NCI-H1105 (cell line): ENCODE data around the gene CD4.

Experiments
- DNase-seq: peaks from one replicate; lab custom pipeline; 2025; lab: John Stamatoyannopoulos, UW

CD4 gene

DNA sequence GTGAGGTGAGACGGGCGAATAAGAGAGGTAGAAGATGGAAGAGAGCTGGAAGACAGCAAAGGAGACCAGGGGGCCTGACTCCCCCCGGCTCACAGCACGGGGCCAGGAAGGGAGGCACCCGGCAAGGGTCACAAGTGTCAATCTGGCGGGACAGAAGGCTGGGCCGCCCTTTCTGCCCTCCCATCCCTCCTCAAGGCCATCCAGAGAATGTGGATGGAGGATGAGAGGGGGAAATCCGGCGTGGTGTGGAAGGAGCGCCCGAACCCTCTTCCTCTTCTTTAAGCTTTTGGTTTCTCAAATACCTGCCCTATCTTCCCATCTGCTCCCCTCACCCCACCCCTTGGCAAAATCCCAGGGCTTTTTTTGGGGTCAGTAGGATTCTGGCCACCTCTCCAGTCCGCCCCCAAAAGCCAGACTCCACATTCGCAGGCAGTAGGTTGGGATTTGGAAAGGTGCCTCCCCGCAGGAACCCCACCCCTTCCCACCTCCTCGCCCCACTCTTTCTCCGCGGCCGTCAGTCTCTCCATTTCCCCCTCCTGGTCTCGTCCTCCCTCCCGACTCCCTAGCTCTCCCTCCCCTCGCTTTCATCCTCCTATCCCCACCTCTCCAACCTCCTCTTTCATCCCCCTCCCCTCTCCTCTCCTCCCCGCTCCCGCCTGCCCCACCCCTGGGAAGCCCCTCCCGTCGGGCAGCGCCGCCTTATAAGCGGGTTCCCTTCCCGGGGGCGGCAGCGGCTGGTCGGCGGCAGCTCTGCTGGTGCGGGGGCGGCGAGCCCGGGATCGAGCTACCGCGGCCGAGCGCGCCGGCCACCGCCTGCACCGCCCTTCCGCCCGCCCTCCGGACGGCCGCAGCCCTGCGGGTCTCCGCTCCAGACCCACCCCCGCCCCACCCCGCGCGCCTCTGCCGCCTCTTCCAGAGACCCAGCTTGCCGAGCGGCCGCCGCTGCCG is 23.4 kb upstream of the CD4 start, which contains the start of gene PTMS:
PTMS (plus strand) TSS at position 730 of the 948 bp plus-strand sequence. CDS start 343 bp downstream, outside the sequence.
- peak; percentile 97 for DNase-seq

DNA sequence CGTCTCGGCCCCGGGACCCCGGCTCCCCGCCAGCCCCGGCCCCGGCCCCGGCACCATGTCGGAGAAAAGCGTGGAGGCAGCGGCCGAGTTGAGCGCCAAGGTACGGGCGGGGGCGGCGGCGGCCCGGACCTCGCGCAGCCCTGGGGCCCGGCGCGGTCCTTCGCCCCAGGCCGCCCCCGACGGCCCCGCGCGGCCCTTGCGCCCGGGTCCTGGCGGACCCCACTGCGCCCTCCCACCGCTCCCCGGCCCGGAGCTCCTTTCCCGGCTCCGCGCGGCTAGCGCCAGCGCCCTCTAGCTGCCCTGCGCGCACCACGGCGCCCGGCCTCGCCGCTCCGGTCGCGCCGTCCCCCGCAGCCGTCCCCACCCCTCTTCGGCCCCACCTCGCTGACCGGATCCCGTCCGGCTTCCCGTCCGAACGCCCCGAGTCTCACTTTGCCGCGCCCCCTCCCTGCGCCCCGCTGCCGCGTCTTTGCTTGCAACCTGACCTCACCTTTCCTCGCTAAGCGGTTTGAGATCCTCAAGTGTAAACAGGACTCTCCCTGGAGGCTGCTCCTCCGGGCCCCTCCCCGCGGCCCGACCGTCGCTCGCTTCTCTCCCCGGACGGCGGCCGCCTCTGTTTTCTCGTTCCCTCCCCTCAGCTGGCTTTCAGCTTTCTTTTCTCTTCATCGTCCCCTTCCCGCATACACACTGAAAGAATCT is 22.5 kb upstream of the CD4 start:
- peak; percentile 72 for DNase-seq

DNA sequence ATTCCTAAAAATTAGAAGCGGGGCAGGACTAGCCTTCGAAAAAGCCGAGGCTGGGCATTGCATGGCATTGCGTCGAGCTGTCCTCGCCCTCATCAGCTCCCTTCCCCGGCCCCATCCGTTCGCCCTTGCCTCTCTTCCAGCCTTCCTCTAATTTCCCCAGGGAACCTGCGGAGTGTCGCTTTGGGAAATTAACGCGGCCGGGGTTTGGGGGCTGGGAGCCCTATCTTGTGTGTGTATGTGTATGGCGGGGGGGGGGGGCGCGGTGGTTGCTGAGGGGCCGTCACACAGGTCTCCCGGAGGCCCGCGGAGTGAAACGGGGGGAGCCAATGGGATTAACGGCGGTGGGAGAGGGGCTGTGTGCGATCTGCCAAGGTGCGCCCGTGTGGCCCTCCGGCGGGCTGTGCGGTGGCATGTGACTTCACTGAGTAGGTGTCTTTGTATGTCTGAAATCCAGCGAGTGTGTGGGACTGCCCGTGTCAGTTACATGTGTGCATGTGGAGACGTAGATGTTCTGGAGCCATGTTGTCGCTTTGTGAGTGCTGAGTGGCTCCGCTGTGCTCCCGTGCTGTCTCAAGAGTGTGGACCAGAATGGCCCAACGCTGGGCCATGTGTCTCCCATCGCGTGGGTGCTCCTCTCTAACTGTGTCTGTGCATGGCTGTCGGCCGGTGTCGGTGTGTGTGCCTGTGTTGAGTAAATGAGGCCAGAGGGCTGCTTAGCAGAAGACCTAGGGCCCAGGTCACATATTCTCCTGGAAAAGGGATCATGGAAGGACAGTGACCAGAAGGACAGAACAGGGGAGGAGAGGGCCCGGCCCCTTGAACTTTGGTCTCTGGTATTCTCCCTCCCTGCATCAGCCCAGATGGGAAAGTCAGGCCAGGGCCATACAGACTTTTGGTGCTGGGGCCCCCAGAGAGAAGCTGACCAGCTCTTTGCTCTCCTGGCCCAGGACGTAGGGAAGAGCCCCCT is 21.7 kb upstream of the CD4 start:
- no peak for DNase-seq

DNA sequence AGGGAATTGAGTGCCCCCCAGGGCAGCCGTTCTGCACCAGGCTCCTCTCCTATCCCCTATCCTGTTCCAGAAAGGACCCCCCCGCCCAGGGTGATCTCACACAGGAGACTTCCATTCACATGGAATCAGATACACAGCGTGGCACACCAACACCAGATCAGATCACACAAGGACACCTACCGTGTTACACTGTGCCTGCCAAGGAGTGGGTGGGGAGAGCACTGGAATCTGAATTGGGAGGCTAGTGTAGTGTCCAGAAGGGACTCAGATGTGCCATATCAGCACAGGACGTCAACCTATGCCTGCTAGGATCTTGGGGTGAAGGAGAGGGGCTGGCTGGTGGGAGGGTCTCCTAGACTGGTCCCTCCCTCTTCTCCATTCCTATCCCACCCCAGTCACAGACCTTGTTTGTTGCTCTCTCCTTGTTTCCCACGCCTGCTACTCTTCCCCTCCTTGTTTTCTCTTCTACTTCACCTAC is 20.9 kb upstream of the CD4 start:
- DNase-seq: no peak

- DNase-seq: no peak
Observed at GRCh38 chr12:6768990-6769389, 20.3 kb upstream of the CD4 start.

DNA sequence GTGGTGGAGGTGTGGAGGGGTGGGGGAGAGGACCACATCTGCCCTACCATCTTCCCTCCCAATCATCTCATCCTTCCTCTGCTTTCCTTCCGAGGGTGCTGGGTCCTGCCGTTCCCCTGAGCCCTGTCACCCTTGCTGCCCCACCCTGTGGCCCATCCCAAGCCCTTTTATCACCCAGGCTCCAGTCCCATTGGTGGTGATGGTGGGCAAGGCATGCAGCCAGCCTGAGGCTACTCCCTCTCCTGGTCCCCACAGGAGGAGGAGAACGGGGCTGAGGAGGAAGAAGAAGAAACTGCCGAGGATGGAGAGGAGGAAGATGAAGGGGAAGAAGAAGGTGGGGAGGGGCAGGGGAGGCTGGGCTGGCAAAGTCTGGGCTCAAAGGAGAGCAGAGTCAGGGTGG is 19.7 kb upstream of the CD4 start:
- DNase-seq: no peak

- no peak for DNase-seq
Observed at GRCh38 chr12:6770094-6770493, 19.2 kb upstream of the CD4 start.

- DNase-seq: no peak
Observed at GRCh38 chr12:6770600-6770999, 18.7 kb upstream of the CD4 start.

DNA sequence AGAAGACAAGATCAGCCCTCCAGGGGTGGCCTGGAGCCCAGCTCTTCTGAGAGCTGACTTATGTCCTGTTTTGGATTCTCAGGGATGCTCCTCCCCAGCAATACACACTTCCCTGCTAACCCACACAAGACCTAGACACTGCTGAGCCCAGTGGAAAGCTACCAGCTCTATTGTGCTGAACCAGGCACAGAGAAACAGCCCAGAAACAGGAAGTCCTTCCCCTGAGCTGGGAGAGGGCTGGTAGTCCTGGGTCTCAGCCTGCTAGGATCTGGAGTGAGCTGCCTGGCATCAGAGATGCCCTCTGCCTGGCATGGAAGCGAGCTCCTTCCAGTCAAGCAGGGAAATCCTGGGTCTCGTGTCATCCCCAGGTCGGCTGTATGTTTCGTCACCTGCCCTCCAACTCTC is 18.2 kb upstream of the CD4 start:
- no peak for DNase-seq

GRCh38 chr12:6771509-6772330 is 17.6 kb upstream of the CD4 start:
- DNase-seq: no peak

DNA sequence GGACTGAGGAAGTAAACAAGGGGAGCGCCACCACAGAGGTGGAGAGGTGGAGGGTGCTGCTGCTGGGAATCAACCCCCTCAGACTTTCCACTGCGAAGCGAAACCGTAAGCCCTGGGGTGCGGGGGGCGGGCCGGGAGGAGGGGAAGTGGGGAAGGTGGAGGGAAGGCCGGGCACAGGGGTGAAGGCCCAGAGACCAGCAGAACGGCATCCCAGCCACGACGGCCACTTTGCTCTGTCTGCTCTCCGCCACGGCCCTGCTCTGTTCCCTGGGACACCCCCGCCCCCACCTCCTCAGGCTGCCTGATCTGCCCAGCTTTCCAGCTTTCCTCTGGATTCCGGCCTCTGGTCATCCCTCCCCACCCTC is 17.0 kb upstream of the CD4 start, which contains the start of gene LAG3:
LAG3 (plus strand) TSS at position 190 of the 365 bp plus-strand sequence. CDS start 333 bp downstream, outside the sequence.
- no peak for DNase-seq

DNA sequence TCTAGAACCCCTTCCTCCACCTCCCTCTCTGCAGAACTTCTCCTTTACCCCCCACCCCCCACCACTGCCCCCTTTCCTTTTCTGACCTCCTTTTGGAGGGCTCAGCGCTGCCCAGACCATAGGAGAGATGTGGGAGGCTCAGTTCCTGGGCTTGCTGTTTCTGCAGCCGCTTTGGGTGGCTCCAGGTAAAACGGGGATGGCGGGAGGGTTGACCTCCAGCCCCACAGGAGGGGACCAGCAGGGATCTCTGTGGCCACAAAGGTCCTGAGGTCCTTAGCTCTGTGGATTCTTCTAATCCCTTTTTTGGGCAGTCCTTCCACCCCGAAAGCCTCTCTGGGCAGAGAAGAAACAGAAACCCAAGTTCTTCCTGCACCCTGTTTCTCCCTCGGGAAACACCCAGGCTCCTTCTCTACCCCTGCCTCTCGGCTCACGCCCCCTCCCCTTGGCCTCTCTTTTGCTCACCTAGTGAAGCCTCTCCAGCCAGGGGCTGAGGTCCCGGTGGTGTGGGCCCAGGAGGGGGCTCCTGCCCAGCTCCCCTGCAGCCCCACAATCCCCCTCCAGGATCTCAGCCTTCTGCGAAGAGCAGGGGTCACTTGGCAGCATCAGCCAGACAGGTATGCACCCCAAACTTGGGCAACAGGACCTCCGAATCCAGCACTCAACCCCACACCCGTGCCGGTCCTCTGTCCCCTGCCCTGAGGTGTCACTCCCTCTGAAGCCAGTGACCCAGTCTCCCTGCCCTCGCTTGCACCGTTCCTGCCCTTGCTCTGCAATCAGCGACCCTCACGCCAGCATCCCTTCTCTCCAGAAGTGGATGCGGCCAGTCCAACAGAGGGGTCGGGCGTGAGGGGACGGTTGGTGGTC is 16.4 kb upstream of the CD4 start:
- DNase-seq: no peak

- no peak for DNase-seq
Observed at GRCh38 chr12:6773590-6774351, 15.6 kb upstream of the CD4 start.

GRCh38 chr12:6774499-6775062 is 14.7 kb upstream of the CD4 start:
- DNase-seq: no peak

- DNase-seq: no peak
Observed at GRCh38 chr12:6775185-6776174, 13.8 kb upstream of the CD4 start.

DNA sequence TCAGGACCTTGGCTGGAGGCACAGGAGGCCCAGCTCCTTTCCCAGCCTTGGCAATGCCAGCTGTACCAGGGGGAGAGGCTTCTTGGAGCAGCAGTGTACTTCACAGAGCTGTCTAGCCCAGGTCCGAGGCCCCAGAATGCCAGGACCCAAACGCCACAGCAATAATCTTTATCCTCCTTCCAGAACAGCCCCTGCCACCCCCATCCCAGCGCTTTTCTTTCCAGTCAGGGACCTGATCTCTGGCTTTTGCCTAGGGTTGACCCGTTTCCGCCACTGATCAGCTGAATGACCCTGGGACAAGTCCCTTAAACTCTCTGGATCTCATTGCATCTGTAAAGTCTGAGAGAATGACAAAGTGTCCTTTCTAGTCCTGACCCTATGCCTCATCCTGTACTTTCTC is 11.9 kb upstream of the CD4 start:
- no peak for DNase-seq

GRCh38 chr12:6778217-6778573 is 11.1 kb upstream of the CD4 start:
- peak; percentile 26 for DNase-seq
